Retinal pigment epithelial cell (primary cell): Measurements from ENCODE around the gene NUBP2.

Experiments
- DNase-seq: peaks from one replicate; pipeline ENCODE4 v3.0.0-alpha.2; 2010; ENCODE audit warnings: low read depth
- H3K4me3 ChIP-seq: 2 replicates; pipeline ENCODE4 v1.5.1; 2011; ENCODE audit warnings: mild to moderate bottlenecking, low read length, control low read depth, moderate library complexity
- TF ChIP-seq, protein P1 (sequence below): conservative IDR thresholded peaks from 2 replicates; pipeline ENCODE4 v1.5.1; 2011; ENCODE audit warnings: low read depth, low read length, control low read depth, inconsistent platforms

The NUBP2 gene

DNA sequence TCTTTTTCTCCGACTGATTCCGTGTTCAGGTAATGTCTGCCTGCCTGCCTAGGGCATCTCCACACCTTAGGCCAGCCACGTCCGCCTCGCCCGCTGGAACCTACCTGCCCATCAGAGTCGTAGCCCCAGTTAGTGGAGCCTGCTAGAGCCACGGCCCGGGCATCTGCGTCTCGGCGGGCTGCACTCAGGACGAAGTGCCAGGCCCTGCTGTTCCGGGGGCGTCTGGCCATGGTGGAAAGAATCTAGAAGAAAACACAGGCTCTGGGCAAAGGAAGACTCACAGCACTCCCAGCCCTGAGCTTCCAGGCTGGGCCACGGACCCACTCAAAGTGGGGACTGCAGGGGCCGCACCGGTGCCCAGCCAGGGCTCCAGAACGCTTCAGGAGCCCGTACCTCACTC lies 1.5 kb upstream of the NUBP2 start:
- H3K4me3 ChIP-seq = peak overlapping the region; percentile 89
- TF ChIP-seq, protein P1, sequence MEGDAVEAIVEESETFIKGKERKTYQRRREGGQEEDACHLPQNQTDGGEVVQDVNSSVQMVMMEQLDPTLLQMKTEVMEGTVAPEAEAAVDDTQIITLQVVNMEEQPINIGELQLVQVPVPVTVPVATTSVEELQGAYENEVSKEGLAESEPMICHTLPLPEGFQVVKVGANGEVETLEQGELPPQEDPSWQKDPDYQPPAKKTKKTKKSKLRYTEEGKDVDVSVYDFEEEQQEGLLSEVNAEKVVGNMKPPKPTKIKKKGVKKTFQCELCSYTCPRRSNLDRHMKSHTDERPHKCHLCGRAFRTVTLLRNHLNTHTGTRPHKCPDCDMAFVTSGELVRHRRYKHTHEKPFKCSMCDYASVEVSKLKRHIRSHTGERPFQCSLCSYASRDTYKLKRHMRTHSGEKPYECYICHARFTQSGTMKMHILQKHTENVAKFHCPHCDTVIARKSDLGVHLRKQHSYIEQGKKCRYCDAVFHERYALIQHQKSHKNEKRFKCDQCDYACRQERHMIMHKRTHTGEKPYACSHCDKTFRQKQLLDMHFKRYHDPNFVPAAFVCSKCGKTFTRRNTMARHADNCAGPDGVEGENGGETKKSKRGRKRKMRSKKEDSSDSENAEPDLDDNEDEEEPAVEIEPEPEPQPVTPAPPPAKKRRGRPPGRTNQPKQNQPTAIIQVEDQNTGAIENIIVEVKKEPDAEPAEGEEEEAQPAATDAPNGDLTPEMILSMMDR = no peak

GRCh38 chr16:1781758-1782407 lies 877 bp upstream of the NUBP2 start:
- H3K4me3 ChIP-seq = peak overlapping the region; percentile 89
- TF ChIP-seq, protein P1 = peak; percentile 12
- no peak for DNase-seq

More for the DNA sequence above, 1.5 kb upstream of the NUBP2 start:
- no peak for DNase-seq

GRCh38 chr16:1784977-1785845 lies 2.5 kb downstream of the NUBP2 start:
- no peak for DNase-seq
- no peak overlapping the region for H3K4me3 ChIP-seq
- TF ChIP-seq, protein P1 = no peak

- TF ChIP-seq, protein P1 = no peak
- no peak overlapping the region for H3K4me3 ChIP-seq
- DNase-seq = no peak
Measured at GRCh38 chr16:1785846-1786170, 3.0 kb downstream of the NUBP2 start.

GRCh38 chr16:1786242-1787055 lies 3.7 kb downstream of the NUBP2 start:
- no peak overlapping the region for H3K4me3 ChIP-seq
- DNase-seq = no peak
- TF ChIP-seq, protein P1 = no peak

DNA sequence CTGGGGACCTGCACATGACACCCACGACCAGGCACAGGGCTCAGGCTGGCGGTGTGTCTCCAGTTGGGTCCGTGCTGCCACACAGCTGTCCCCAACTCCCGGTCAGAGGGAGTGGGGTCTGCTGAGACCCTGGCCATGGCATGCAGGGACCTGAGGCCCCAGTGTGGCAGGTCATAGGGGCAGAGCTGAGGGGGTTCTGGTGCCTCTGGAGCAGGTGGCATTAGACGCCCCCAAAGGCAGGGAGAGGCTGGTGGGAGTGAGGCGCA lies 4.2 kb downstream of the NUBP2 start:
- DNase-seq = no peak
- no peak overlapping the region for H3K4me3 ChIP-seq
- TF ChIP-seq, protein P1 = no peak
